GM21447 (cell line): ENCODE measurements around the gene SCRN2.

Source experiments
- ATAC-seq: cut with Tn5 transposase; IDR thresholded peaks from one replicate; pipeline ENCODE4 v1.9.1; 2021; ENCODE audit not compliant: unreplicated experiment

Gene SCRN2

GRCh38 chr17:47872019-47872650 lies 31.1 kb upstream of the SCRN2 start:
- ATAC-seq, result no peak

DNA sequence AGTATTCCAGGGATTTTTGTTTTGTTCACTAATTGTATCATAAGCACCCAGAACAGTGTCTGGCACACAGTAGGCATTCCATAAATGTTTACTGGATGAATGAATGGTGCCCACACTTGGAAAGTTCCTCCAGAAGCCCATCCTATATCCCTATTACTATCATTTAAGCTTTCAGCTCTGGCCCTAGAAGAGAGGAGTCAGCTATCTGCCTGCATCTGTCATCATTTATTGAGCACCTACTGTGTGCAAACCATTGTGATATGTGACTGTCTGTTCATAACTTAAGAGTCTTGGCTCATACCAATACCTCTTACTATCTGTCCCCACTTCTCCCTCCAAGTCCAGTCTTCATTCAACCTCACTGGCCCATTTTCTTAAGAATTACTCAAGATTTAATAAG lies 30.0 kb upstream of the SCRN2 start:
- ATAC-seq, result no peak

GRCh38 chr17:47870056-47870455 lies 29.0 kb upstream of the SCRN2 start:
- ATAC-seq, result no peak

- no peak for ATAC-seq
Measured at GRCh38 chr17:47869114-47869513, 28.0 kb upstream of the SCRN2 start.

DNA sequence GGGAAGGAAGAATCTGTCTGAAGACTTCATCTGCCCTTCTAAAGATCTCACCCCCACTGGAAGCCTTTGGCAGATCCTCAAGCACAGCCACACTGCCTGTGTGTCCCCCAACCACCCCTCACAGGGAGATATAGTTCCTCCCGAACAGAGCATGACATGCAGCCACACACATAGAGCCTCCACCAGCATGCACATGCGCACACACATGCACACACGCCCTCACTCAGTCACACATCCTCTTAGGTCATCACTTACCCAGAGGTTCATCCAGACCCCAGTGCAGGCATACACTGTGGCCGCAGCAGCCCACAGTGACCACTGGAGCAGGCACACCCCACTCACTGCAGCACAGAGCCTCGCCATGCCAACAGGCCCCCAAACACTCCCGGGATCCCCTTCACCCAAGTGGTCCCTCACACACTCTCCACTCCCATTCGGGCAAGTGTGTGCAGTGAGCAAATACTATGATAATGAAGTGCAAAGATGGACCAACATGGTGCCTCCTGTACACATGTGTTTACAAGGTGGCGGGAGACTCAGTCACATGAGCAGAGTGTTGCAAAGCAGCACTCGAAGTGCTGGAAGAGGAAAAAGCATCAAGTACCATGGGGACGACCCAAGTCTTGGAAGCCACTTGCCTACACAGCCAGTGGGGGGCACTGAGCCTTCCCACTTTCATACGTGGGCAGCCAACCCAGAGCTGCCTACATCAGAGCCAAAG lies 26.9 kb upstream of the SCRN2 start:
- no peak for ATAC-seq

- no peak for ATAC-seq
Measured at GRCh38 chr17:47866941-47867340, 25.9 kb upstream of the SCRN2 start.

- no peak for ATAC-seq
Measured at GRCh38 chr17:47864791-47865216, 23.7 kb upstream of the SCRN2 start.

- ATAC-seq, result no peak
Measured at GRCh38 chr17:47862621-47863440, 21.8 kb upstream of the SCRN2 start.

GRCh38 chr17:47860386-47860785 lies 19.3 kb upstream of the SCRN2 start:
- no peak for ATAC-seq

DNA sequence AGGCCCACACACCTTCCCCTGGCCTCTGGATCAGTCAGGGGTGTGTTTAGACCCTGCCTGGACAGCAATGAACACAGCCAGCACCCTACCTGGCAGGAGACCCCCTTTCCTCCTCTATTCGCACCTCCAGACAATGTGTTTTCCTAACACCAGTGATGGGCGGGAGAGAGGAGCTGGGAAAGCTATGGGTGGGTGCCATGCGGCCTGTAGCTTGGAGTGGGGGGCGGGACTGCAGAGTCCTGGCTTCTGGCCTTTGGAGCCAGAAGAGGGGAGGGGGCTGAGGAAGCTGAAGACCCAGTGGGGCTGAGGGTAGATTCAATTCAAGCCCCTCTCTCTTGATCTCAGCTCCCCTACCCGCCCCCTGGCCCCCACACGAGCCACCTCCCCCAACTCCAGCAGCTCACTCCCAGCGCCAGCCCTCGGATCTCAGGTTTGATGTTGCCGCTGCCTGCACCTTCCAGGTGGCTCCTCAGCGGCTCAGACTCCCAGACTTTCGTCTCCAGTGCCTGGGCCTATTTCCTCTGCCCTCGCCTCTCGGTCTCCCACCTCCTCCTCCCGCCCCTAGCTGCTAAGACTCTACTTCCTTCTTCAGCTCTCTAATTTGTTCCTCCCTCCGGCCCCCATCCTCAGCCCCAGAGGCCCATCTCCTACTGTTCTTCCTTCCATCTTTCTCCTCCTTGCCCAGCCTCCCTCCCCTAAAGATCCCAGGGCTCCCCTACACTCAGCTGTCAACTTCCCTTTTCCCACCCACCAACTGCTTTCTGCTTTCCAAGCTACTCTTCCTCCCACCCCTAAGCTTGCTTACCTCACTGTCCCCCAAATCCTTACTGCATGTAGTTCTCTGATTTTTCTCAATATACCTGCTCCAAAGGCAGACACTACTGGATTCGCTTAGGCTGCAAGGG lies 16.7 kb upstream of the SCRN2 start:
- ATAC-seq, result no peak

- ATAC-seq, result no peak
Measured at GRCh38 chr17:47856830-47857229, 15.8 kb upstream of the SCRN2 start.

DNA sequence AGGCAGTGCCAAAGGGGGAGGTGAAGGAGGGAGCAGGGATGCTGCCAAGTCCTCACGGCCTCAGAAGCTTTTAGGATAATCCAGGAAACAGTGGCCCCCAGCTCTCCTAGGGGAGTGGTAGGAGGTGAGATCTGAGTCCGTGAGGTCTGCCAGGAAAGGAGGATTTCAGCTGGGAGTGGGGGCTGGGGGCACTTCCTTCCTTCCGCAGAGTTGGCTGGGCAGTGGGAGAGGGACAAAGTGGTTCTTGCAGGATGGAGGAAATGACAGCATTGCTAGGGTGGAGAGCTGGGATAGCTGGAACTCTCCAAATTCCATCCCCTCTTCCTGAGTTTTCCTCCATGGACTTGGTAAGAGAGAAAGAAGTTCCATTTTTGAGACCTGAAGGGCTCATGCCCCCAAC lies 14.7 kb upstream of the SCRN2 start:
- no peak for ATAC-seq

DNA sequence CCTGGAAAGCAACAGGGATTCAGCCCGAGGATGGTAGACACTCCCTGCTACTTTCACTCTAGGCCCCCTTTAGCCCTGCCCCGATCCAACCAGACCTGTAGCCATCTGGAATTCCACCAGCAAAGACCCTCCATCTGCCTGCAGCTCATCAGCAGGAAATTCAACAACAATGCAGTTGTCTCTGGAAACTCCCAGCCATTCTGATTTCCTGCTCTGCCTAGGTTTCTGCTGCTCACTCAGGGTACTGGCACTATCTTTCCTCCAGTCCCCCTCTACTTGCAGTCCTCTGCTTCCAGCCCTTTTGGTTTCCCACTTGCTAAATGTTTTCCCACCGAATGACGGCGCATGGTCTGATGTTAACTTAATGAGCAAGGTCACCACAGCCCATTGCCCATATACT lies 12.5 kb upstream of the SCRN2 start:
- no peak for ATAC-seq

- no peak for ATAC-seq
Measured at GRCh38 chr17:47852113-47852949, 11.3 kb upstream of the SCRN2 start.

DNA sequence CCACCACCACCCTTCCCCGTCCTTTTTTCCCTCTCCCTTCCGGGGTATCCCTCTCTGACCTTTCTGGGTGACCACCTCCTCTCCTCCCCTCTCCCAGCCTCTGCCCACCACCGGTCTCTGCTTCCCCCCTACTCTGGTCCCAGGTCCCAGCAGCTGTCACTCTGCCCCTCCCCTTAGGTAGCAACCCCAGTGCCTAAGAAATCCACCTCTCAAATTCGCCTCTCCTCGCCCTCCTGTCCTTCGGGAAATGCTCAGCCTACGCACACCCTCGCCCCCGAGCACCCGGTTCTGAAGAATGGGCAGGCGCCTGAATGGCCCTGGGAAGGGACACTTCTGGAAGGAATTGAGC lies 10.7 kb upstream of the SCRN2 start:
- no peak for ATAC-seq

GRCh38 chr17:47850692-47851573 lies 9.9 kb upstream of the SCRN2 start, which contains the start of gene SP6:
TSS of gene SP6 (minus strand) at chr17:47851163. CDS start at chr17:47848429, 2,734 bp downstream.
- ATAC-seq, result no peak

DNA sequence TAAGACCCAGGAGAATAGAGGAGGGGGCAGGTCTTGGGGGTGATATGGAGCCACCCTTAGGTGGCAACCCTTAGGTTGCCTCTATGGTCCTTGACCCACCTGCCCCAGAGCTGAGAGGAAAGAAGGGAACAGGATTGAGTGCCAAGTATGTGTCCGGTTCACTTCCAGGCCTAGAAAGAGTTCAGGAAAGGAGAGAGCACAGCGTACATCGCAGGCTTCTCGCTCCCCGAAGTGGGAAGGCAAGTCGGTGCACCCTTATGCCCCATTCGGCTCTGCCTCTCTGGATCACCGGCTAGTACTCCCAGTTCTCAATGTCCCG lies 9.3 kb upstream of the SCRN2 start:
- no peak for ATAC-seq

- no peak for ATAC-seq
Measured at GRCh38 chr17:47848198-47848513, 7.1 kb upstream of the SCRN2 start.
